ENCODE measurements around the gene OBSCN. TPM values are rescaled to one million over a fixed set of nuclear protein-coding genes. Genes with fewer than 3 reads are reported as not detected.

OBSCN gene
- total RNA-seq, 1 donor from 2014 or later = 25.7 TPM

DNA sequence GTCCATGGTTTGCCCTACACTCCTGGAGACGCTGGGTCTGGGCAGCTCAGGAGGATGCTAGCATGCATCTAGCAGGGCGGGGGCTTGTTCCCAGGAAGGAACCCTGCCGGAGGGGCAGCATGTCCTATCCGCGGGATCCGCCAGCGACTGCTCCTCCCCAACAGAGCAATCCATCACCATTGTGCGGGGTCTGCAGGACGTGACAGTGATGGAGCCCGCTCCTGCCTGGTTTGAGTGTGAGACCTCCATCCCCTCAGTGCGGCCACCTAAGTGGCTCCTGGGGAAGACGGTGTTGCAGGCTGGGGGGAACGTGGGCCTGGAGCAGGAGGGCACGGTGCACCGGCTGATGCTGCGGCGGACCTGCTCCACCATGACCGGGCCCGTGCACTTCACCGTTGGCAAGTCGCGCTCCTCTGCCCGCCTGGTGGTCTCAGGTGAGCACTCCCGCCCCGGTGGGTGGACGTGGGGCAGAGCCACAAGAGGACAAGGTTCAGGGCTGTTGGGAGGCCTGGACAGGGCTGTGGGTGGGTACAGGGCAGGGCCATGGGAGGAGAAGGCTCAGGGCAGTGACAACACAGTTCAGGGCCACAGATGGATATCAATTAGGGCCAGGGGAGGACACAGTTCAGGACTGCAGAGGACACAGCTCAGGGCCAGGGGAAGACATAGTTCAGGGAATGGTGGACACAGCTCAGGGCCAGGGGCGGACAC is 71.3 kb downstream of the OBSCN start:
- H3K36me3 Mint-ChIP-seq (ENCODE audit: unreplicated experiment) = no peaks in the 10 kb centered on the region
- TF ChIP-seq, protein P1, sequence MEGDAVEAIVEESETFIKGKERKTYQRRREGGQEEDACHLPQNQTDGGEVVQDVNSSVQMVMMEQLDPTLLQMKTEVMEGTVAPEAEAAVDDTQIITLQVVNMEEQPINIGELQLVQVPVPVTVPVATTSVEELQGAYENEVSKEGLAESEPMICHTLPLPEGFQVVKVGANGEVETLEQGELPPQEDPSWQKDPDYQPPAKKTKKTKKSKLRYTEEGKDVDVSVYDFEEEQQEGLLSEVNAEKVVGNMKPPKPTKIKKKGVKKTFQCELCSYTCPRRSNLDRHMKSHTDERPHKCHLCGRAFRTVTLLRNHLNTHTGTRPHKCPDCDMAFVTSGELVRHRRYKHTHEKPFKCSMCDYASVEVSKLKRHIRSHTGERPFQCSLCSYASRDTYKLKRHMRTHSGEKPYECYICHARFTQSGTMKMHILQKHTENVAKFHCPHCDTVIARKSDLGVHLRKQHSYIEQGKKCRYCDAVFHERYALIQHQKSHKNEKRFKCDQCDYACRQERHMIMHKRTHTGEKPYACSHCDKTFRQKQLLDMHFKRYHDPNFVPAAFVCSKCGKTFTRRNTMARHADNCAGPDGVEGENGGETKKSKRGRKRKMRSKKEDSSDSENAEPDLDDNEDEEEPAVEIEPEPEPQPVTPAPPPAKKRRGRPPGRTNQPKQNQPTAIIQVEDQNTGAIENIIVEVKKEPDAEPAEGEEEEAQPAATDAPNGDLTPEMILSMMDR (IDR thresholded peaks at IDR 0.05; ENCODE audit: partially characterized antibody, unreplicated experiment) = no peak
- no peak for DNase-seq
- no peaks in the 10 kb centered on the region for H3K4me1 Mint-ChIP-seq (ENCODE audit: low read depth, unreplicated experiment)
- H3K9me3 Mint-ChIP-seq (ENCODE audit: unreplicated experiment) = no peaks in the 10 kb centered on the region
- H3K27me3 Mint-ChIP-seq (ENCODE audit: unreplicated experiment) = peaks cover 6% of the 10 kb centered on the region
- no peak overlapping the region for H3K27ac Mint-ChIP-seq (ENCODE audit: unreplicated experiment)
- no peak overlapping the region for H3K4me3 Mint-ChIP-seq (ENCODE audit: unreplicated experiment)

GRCh38 chr1:228279722-228280105 is 71.9 kb downstream of the OBSCN start:
- Mint-ChIP-seq H3K27ac (ENCODE audit: unreplicated experiment) (no peak overlapping the region), H3K4me1 (ENCODE audit: low read depth, unreplicated experiment) (no peaks in the 10 kb centered on the region), H3K27me3 (ENCODE audit: unreplicated experiment) (peaks cover 4% of the 10 kb centered on the region), H3K9me3 (ENCODE audit: unreplicated experiment) (peaks cover 3% of the 10 kb centered on the region), H3K36me3 (ENCODE audit: unreplicated experiment) (no peaks in the 10 kb centered on the region), H3K4me3 (ENCODE audit: unreplicated experiment) (no peak overlapping the region)
- TF ChIP-seq, protein P1 (IDR thresholded peaks at IDR 0.05; ENCODE audit: partially characterized antibody, unreplicated experiment) = no peak
- DNase-seq = no peak

- TF ChIP-seq, protein P1 (IDR thresholded peaks at IDR 0.05; ENCODE audit: partially characterized antibody, unreplicated experiment) = no peak
- H3K4me3 Mint-ChIP-seq (ENCODE audit: unreplicated experiment) = no peak overlapping the region
- H3K36me3 Mint-ChIP-seq (ENCODE audit: unreplicated experiment) = no peaks in the 10 kb centered on the region
- no peak for DNase-seq
- H3K27me3 Mint-ChIP-seq (ENCODE audit: unreplicated experiment) = peaks cover 2% of the 10 kb centered on the region
- H3K27ac Mint-ChIP-seq (ENCODE audit: unreplicated experiment) = no peak overlapping the region
- no peaks in the 10 kb centered on the region for H3K4me1 Mint-ChIP-seq (ENCODE audit: low read depth, unreplicated experiment)
- H3K9me3 Mint-ChIP-seq (ENCODE audit: unreplicated experiment) = peaks cover 3% of the 10 kb centered on the region
These were observed 72.5 kb downstream of the OBSCN start for GRCh38 chr1:228280106-228280901.

DNA sequence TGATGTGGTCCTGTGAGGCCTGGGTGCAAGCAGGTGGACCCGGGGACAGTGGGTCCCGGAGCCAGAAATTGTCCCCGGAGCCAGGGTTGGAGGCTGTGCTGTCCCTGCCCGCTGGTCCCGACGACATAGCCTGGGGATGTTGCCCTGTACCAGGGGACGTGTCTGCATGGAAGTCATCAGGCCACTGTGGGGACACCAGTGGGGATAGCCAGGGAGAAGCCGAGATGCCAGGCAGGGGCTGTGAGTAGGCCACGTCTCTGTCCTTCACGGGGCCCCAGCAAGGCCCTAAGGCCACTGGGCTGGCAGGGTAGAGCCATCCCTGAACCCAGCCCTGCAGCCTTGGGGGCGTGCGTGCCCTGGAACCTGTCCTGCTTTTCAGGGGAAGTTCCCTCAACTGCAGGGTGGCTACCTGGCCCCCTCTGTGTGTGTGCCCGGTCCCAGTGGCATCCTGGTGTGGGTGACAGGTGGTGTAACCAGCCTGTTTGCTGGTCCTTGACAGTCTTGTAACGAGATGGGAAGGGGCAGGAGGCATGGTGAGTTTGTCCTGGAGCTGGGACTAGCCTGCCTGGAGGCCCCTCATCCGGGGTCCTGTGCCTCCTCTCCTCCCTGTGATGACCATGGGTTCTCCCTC is 73.2 kb downstream of the OBSCN start:
- no peak for DNase-seq
- no peak overlapping the region for H3K27ac Mint-ChIP-seq (ENCODE audit: unreplicated experiment)
- H3K36me3 Mint-ChIP-seq (ENCODE audit: unreplicated experiment) = no peaks in the 10 kb centered on the region
- peaks cover 2% of the 10 kb centered on the region for H3K27me3 Mint-ChIP-seq (ENCODE audit: unreplicated experiment)
- no peak overlapping the region for H3K4me3 Mint-ChIP-seq (ENCODE audit: unreplicated experiment)
- TF ChIP-seq, protein P1 (IDR thresholded peaks at IDR 0.05; ENCODE audit: partially characterized antibody, unreplicated experiment) = no peak
- H3K4me1 Mint-ChIP-seq (ENCODE audit: low read depth, unreplicated experiment) = no peaks in the 10 kb centered on the region
- H3K9me3 Mint-ChIP-seq (ENCODE audit: unreplicated experiment) = peaks cover 3% of the 10 kb centered on the region

All from glutamatergic neuron (in vitro differentiated cells).